HG03469 (cell line): ENCODE measurements around the gene ELN.

ENCODE experiments used
- ATAC-seq: cut with Tn5 transposase; IDR thresholded peaks from one replicate; pipeline ENCODE4 v1.9.1; 2021; ENCODE audit warnings: mild to moderate bottlenecking, moderate library complexity, moderate number of reproducible peaks; ENCODE audit not compliant: unreplicated experiment

The ELN gene

DNA sequence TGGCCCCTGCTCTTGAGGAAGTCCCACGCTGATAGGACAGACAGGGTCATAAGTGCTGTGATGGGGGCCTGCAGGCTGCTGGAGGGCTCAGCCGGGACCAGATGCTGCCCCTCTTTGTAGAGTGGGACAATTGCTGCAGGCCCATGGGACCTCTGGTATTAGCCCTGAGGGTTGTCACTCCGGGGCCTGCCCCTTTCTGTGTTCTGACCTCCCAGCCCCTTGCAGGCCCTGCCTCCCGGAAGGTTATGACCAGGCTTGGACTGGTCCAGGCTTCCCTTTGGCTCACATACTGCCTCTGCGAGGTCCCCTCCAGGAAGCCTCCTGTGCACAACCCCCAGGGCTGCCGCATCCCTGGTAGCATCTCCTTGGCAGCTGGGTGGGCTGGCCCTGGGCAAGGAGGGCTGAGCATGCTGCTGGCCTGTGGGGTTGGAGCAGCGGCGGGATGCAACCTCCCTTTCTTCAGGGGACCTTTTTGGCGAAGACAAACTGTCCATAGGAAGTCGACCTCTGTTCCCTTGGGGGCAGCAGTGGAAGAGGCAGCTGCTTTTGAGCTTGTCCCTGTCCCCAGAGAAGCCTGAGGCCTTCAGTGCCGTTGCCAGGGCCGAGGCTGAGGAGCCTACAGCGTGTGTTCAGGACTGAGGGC, 64.5 kb downstream of the ELN start:
- no peak for ATAC-seq

DNA sequence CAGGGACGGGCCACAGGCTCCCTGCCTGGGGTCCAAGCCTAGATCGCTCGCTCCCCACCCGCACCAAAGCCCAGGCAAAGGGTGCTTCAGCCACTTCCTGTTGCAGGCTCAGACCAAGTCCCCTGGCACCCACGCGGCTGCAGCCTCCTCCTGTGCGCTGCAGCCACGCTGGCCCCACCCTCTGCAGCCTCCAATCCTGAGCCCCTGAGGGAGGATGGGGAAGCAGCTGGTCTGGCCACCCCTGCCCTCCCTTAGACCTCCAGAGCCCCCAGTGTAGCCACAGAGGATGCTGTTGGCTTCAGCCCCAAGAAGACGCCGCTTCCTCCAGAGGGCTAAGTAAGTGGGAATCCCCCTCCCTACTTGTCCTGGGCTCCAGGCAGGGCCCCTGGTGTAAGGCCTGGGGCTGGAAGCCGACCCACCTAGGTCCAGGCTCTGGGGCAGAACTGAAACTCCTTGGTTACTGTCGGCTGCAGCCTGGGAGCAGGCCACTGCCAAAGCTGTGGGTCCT, 65.0 kb downstream of the ELN start:
- ATAC-seq, result peak; percentile 40

DNA sequence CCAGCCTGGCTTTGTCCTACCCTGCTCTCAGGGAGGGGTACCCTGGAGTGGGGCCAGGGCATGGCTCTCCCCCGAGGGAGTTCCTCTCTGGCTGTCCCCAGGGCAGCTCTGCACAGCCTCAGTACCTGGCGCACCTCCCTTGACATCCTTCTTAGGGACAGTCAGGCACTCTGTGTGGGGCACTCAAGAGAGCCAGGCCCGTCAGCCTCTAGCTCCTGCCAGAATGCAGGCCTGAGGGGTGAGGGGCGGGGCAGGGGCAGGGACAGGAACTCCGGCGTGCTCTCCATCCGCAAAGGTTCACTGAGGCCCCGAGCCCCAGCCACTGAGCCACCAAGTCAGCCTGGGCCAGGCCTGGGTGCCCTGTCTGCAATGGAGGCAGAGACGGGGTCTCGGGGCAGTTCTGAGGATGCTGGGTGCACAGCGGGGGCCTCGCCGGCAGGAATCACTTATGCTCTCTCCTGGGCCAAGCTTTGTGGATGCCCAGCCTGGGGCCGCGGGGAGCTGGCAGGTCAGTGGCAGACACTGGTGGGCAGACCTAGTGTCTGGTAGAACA, 65.8 kb downstream of the ELN start:
- ATAC-seq, result no peak

DNA sequence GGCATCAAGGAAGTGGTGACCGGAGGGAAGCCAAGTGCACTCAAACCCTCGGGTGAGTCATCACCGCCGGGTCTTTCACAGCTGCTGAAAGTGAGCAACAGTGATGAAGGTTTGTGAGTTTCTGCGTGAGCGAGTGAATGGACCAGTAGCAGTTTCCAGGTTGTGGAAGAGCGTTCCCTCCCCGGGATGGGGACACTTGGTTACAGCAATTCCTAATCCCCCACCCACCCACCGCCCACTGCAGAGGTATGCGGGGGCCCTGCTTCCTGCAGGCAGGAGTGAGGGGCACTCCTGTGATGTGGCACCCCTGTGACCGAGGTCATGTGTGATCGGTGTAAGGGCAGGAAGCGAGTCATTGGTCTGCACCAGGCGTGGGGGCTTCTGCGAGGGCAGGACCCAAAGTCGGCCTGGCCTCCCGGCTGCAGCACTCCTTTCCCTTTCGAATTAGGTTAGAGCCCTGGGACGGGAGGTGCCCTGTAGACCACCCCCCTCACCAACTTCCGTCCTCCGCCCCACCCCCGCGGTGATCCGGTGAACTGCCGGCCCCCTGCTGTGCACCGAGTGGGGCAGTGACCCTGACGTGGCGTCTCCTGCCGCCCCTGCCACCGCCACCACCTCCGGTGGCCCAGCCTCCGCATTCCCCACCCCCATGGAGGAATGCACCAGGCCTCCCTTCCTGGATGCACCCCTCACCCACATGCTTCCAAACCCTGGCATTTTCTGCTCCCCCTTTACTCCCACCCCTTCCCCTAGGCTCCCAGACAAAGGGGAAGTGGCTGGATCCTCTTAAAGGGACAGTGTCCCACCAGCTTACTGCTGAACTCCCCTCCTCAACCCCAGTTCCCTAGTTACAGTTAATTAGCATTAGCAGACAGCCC, 66.5 kb downstream of the ELN start:
- no peak for ATAC-seq

DNA sequence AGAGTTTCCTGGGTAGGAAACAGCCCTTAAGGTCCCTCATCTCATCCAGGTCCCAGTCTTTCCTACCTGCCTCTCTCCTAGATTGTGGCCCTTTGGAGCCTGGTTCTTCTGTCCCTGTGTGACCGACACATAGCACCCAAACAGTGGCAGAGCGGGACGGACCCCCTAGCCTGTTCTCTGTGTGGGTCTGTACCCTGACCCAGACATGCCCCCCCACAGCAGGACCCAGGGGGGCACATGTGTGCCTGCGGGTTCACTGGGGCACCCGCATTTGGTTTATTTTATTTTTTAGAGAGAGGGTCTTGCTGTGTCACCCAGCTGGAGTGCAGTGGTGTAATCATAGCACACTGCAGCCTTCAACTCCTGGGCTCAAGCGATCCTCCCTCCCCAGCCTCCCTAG, 67.2 kb downstream of the ELN start:
- no peak for ATAC-seq

DNA sequence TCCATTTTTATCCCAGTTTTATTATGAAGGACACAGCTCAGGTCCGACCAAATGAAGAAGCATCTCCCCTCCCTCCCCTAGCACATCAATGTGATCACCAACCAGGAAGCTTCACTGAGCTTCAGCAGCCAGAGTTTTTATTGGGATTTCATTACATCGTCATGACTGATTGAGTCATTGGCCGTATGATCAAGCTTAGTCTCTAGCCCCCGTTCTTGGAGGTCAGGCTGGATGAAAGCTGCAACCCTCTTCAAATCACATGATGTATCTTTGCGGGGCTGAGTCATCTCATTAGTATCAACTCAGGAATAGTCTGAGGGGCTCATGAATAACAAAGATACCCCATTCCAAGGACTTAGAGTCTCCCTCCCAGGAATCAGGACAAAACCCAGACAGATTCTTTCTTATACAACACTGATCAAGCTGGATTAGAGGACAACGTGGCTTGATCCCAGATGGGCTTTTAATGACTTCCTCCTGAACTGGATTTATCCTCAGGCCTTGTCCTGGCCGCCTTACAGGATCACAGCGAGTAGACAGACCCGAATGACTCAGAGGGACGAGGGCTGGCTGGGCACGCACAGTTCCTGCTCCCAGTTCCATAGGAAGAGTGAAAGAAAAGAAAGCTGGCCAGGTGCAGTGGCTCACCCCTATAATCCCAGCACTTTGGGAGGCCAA, 70.1 kb downstream of the ELN start:
- ATAC-seq, result no peak

DNA sequence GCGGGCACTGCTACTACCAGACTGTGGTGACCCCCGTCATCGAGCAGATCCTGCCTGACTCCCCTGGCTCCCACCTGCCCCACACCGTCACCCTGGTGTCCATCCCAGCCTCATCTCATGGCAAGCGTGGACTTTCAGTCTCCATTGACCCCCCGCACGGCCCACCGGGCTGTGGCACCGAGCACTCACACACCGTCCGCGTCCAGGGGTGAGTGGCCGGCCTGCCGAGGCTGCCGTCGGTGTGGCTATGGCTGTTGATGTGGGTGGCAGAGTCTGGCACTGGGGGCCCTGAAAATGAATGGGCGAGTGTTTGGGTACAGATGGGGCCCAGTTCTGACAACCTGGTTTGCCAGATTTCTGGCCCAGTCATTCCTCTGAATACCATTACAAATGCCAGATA, 71.1 kb downstream of the ELN start:
- no peak for ATAC-seq

DNA sequence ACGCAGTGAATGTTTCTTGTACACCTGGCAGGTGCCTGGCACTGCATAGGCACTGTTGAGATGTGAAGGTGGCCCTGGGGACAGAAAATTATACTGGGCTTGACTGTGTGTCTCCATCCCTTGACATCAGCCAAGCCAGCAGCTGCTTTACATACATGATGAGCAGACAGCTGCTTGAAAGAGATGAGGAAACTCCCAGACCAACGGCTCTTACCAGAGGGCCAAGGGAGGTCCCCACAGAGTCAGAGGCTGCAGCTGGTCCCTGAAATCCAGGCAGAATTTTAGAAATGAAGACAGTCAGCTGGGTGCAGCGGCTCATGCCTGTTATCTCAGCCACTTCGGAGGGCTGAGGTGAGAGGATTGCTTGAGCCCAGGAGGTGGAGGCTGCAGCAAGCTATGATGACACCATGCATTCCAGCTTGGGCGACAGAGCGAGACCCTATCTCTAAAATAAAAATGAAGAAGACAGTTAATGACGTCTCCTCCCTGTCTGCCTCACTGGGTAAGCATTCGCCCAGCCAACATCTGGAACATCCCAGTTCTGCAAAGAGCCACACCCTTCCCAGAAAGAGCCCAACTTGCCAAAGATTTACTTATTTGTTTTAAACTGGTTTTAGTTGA, 73.2 kb downstream of the ELN start:
- ATAC-seq, result peak; percentile 53

DNA sequence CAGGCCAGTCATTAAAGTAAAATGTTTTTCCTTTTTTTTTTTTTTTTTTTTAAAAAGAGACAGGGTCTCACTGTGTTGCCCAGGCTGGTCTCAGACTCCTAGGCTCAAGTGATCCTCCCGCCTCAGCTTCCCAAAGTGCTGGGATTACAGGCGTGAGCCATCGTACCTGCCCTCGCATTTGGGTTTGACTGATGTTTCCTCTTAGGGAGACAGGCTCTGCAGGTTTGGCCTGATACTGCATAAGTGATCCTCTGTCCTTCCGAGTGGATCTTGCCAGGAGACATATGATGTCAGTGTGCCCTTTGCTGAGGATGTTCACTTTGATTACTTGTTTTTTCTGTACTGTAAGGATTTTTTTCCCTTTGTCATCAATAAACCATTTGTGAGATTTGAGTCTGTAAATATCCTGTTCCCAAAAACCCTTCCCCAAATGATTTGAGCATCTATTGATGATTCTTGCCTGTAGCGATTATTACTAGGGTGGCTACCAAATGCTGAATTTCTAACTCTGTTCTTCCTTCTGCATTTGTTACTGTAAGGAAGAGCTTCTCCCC, 75.3 kb downstream of the ELN start:
- ATAC-seq, result no peak

DNA sequence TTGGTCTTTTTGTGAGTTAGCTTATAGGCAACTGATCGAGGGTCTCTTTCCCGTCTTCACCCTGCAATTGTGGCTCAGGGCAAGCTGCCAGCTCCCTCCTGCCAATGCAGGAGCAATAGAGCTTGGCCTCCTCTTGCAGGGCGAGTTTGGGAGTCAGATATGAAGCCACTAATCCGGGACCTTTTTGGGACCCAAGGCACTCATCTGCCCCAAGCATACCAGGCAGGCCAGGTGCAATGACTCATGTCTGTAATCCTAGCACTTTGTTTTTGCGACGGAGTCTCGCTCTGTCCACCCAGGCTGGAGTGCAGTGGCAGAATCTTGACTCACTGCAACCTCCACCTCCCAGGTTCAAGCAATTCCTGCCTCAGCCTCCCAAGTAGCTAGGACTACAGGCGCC, 76.7 kb downstream of the ELN start:
- ATAC-seq, result no peak

DNA sequence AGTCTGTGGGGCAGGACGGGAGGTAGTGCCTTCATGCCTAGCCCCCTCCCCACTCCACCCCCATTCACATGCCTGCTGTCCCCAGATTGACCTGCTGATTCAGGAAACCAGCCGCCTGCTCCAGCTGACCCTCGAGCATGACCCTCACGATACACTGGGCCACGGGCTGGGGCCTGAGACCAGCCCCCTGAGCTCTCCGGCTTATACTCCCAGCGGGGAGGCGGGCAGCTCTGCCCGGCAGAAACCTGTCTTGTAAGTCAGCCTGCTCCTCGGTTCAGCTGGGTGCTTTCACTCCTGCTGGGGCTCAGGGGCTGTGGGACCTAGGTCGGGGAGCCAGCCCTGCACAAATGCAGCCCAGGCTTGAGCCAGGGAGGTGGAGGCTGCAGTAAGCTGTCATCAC, 78.0 kb downstream of the ELN start:
- ATAC-seq, result no peak

DNA sequence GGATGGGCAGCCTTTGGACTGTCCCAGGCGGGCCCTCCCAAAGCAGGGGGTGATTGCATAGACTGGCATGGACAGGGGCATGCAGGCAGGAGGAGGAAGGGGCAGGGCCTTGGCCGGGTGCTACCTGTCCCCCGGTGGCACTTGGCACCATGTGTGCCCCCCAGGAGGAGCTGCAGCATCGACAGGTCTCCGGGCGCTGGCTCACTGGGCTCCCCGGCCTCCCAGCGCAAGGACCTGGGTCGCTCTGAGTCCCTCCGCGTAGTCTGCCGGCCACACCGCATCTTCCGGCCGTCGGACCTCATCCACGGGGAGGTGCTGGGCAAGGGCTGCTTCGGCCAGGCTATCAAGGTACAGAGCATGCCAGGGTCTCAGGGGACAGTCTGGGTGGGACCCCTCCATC, 78.9 kb downstream of the ELN start:
- no peak for ATAC-seq

DNA sequence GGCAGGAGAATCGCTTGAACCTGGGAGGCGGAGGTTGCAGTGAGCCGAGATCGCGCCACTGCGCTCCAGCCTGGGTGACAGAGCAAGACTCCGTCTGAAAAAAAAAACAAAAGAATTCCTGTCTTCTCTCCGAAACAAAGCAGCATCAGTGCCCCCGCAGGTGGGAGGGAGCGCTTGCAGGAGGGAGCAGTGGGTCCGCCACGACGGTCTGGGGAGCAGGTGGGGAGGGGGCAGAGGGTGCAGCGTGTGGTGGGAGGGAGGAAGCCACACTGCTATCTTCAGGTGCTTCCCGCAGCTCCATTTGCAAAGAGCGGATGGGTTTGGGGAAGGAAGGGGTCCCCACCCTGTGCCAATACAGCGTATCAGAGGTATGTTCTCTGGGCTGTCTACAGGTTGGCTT, 87.4 kb downstream of the ELN start:
- ATAC-seq, result no peak

DNA sequence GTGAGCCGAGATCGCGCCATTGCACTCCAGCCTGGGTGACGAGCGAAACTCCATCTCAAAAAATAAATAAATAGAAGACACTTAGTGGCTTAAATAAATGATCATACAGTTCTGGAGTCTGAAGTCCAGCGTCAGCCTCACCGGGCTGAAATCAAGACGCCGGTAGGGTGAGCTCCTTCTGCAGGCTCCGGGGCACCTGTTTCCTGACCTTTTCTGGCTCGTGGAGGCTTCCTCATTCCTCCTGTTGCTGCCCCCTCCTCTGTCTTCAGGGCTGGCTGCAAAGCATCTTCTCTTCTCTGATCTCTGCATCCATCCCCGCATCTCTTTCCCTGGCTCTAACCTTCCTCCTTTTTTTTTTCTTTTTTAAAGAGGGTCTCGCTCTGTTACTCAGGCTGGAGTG, 88.4 kb downstream of the ELN start:
- ATAC-seq, result no peak
